Stimulated activated CD8-positive, alpha-beta memory T cell treated with anti-CD3 and anti-CD28 coated beads, Interleukin-15, amount 100 ng/mL, for 4 hours (primary cell): Measurements from ENCODE around the gene SV2C.
"Not testable (repeated sequence)": the region's sequence is repeated elsewhere in the genome, so short reads cannot be mapped to it uniquely, and the experiment has no call there.

Experiments
- DNase-seq, 2 donors: peaks; one replicate each; pipeline ENCODE4 v3.0.0-alpha.2; 2020; ENCODE audit warnings: low read depth in 2 of 2

SV2C gene

GRCh38 chr5:76082772-76083554 is at the start of gene SV2C:
Gene SV2C, plus strand, starts transcription at chr5:76083383. Its CDS starts 48,368 bp downstream, at chr5:76131751.
- DNase-seq: no peak

- not testable (repeated sequence) for DNase-seq
These were observed 45.4 kb upstream of the SV2C start for GRCh38 chr5:76037736-76038151.

- DNase-seq: no peak
These were observed 45.0 kb upstream of the SV2C start for GRCh38 chr5:76038212-76038611.

GRCh38 chr5:76040806-76041205 is 42.4 kb upstream of the SV2C start:
- DNase-seq: no peak

GRCh38 chr5:76041863-76042262 is 41.3 kb upstream of the SV2C start:
- no peak for DNase-seq

- no peak for DNase-seq
These were observed 36.4 kb upstream of the SV2C start for GRCh38 chr5:76046741-76047140.

- no peak for DNase-seq
These were observed 33.0 kb upstream of the SV2C start for GRCh38 chr5:76050134-76050533.

- no peak for DNase-seq
These were observed 20.6 kb upstream of the SV2C start for GRCh38 chr5:76062502-76063041.

- DNase-seq: no peak
These were observed 17.9 kb upstream of the SV2C start for GRCh38 chr5:76065258-76065657.

GRCh38 chr5:76069061-76069735 is 14.0 kb upstream of the SV2C start:
- no peak for DNase-seq

GRCh38 chr5:76074487-76075065 is 8.6 kb upstream of the SV2C start:
- DNase-seq: no peak

- DNase-seq: no peak
These were observed 1.1 kb upstream of the SV2C start for GRCh38 chr5:76081811-76082771.

GRCh38 chr5:76083555-76084495 is 642 bp downstream of the SV2C start:
- DNase-seq: no peak

- DNase-seq: no peak
These were observed 1.5 kb downstream of the SV2C start for GRCh38 chr5:76084496-76085242.

- no peak for DNase-seq
These were observed 2.0 kb downstream of the SV2C start for GRCh38 chr5:76085243-76085579.

- no peak for DNase-seq
These were observed 2.9 kb downstream of the SV2C start for GRCh38 chr5:76086095-76086494.

GRCh38 chr5:76089156-76089555 is 6.0 kb downstream of the SV2C start:
- DNase-seq: not testable (repeated sequence)

- no peak for DNase-seq
These were observed 8.2 kb downstream of the SV2C start for GRCh38 chr5:76091351-76091750.

GRCh38 chr5:76099286-76099702 is 16.1 kb downstream of the SV2C start:
- DNase-seq: no peak

- no peak for DNase-seq
These were observed 16.6 kb downstream of the SV2C start for GRCh38 chr5:76099756-76100155.
